WTC11 (cell line): Measurements from ENCODE around the gene TMEM198. TPM values are rescaled to one million over a fixed set of nuclear protein-coding genes. Genes with fewer than 3 reads are reported as not detected.

ENCODE experiments used
- ATAC-seq: fragments of 200-7000 bp; cut with Tn5 transposase; 2 replicates; pipeline ENCODE4 v1.10.0; 2021; ENCODE audit warnings: mild to moderate bottlenecking, moderate library complexity
- CTCF ChIA-PET: fragments of 300-600 bp; sonication (Branson Sonifier 250); formaldehyde crosslinking; loops from one replicate; lab custom pipeline; 2021; ENCODE audit warnings: antibody characterized with exemption; lab: Charles Lee
- POLR2A ChIA-PET: fragments of 350-600 bp; sonication (Branson Sonifier 250); formaldehyde crosslinking; loops from one replicate; lab custom pipeline; 2021; ENCODE audit warnings: antibody characterized with exemption; lab: Charles Lee
- DNase-seq: peaks from one replicate; pipeline ENCODE4 v3.0.0; 2021; ENCODE audit warnings: low spot score
- H3K27ac Mint-ChIP-seq: 2 replicates; pipeline ENCODE4 v1.8.0; 2021; ENCODE audit warnings: mixed read lengths
- H3K27me3 Mint-ChIP-seq: 2 replicates; pipeline ENCODE4 v1.8.0; 2021; ENCODE audit warnings: low read depth, mild to moderate bottlenecking, moderate library complexity, mixed read lengths
- H3K36me3 Mint-ChIP-seq: 2 replicates; pipeline ENCODE4 v1.8.0; 2021; ENCODE audit warnings: mixed read lengths
- H3K4me1 Mint-ChIP-seq: 2 replicates; pipeline ENCODE4 v1.8.0; 2022; ENCODE audit warnings: mixed read lengths
- H3K4me3 Mint-ChIP-seq: 2 replicates; pipeline ENCODE4 v1.8.0; 2021; ENCODE audit warnings: mild to moderate bottlenecking, moderate library complexity, mixed read lengths
- H3K9me3 Mint-ChIP-seq: 2 replicates; pipeline ENCODE4 v1.8.0; 2021; ENCODE audit warnings: mixed read lengths
- CBFB ChIP-seq: sonication (generic); formaldehyde crosslinking; IDR thresholded peaks from 2 replicates; pipeline ENCODE4 v1.8.1; 2022; ENCODE audit warnings: mild to moderate bottlenecking, low read depth, missing genetic modification reagents
- CREB1 ChIP-seq: sonication (generic); formaldehyde crosslinking; IDR thresholded peaks from 2 replicates; pipeline ENCODE4 v1.8.0; 2023; ENCODE audit warnings: mild to moderate bottlenecking, missing genetic modification reagents
- CREM ChIP-seq: sonication (generic); formaldehyde crosslinking; IDR thresholded peaks from 2 replicates; pipeline ENCODE4 v1.8.1; 2022; ENCODE audit warnings: mild to moderate bottlenecking, missing genetic modification reagents, moderate library complexity
- ESRRA ChIP-seq: sonication (generic); formaldehyde crosslinking; IDR thresholded peaks from 2 replicates; pipeline ENCODE4 v1.8.1; 2022; ENCODE audit warnings: mild to moderate bottlenecking, missing genetic modification reagents, borderline replicate concordance
- FOXJ3 ChIP-seq: sonication (generic); formaldehyde crosslinking; IDR thresholded peaks from 2 replicates; pipeline ENCODE4 v1.9.0; 2021; ENCODE audit warnings: missing genetic modification reagents, mild to moderate bottlenecking, borderline replicate concordance
- FOXK1 ChIP-seq: sonication (generic); formaldehyde crosslinking; IDR thresholded peaks from 2 replicates; pipeline ENCODE4 v1.8.0; 2022; ENCODE audit warnings: mild to moderate bottlenecking, moderate library complexity, missing genetic modification reagents
- FOXP1 ChIP-seq: sonication (generic); formaldehyde crosslinking; IDR thresholded peaks from 2 replicates; pipeline ENCODE4 v1.8.0; 2022; ENCODE audit warnings: missing genetic modification reagents, mild to moderate bottlenecking, moderate library complexity, borderline replicate concordance
- IRF2 ChIP-seq: sonication (generic); formaldehyde crosslinking; IDR thresholded peaks from 2 replicates; pipeline ENCODE4 v1.8.0; 2022; ENCODE audit warnings: low read depth, missing genetic modification reagents, borderline replicate concordance
- JAZF1 ChIP-seq: fragments of 250-450 bp; sonication (Bioruptor Pico); IDR thresholded peaks from 2 replicates; pipeline ENCODE4 v1.9.0; 2021; ENCODE audit warnings: moderate library complexity, mild to moderate bottlenecking, inconsistent platforms
- JUN ChIP-seq: sonication (generic); formaldehyde crosslinking; IDR thresholded peaks from 2 replicates; pipeline ENCODE4 v1.8.0; 2023; ENCODE audit warnings: mild to moderate bottlenecking, missing genetic modification reagents
- NFE2L1 ChIP-seq: sonication (generic); formaldehyde crosslinking; IDR thresholded peaks from 2 replicates; pipeline ENCODE4 v1.8.1; 2023; ENCODE audit warnings: missing genetic modification reagents
- NFYB ChIP-seq: sonication (generic); formaldehyde crosslinking; conservative IDR thresholded peaks from 2 replicates; pipeline ENCODE4 v1.8.0; 2022; ENCODE audit warnings: low read depth, missing genetic modification reagents
- OVOL2 ChIP-seq: fragments of 250-450 bp; sonication (Bioruptor Pico); IDR thresholded peaks from 2 replicates; pipeline ENCODE4 v1.9.0; 2021; ENCODE audit warnings: mild to moderate bottlenecking, borderline replicate concordance
- SOX15 ChIP-seq: fragments of 250-450 bp; sonication (Bioruptor Pico); IDR thresholded peaks from 2 replicates; pipeline ENCODE4 v1.9.0; 2021; ENCODE audit warnings: mild to moderate bottlenecking
- SP1 ChIP-seq: sonication (generic); formaldehyde crosslinking; conservative IDR thresholded peaks from 2 replicates; pipeline ENCODE4 v1.8.1; 2022; ENCODE audit warnings: missing genetic modification reagents
- TCF7 ChIP-seq: sonication (generic); formaldehyde crosslinking; IDR thresholded peaks from 2 replicates; pipeline ENCODE4 v1.8.0; 2022; ENCODE audit warnings: mild to moderate bottlenecking, low read depth, missing genetic modification reagents, moderate library complexity
- ZNF121 ChIP-seq: sonication (generic); formaldehyde crosslinking; IDR thresholded peaks from 2 replicates; pipeline ENCODE4 v1.8.0; 2023; ENCODE audit warnings: missing genetic modification reagents
- ZNF219 ChIP-seq: sonication (generic); formaldehyde crosslinking; IDR thresholded peaks from 2 replicates; pipeline ENCODE4 v1.8.0; 2023; ENCODE audit warnings: missing genetic modification reagents, mild to moderate bottlenecking, borderline replicate concordance
- ZNF232 ChIP-seq: sonication (generic); formaldehyde crosslinking; IDR thresholded peaks from 2 replicates; pipeline ENCODE4 v1.8.0; 2022; ENCODE audit warnings: mild to moderate bottlenecking, missing genetic modification reagents
- ZNF416 ChIP-seq: fragments of 250-450 bp; sonication (Bioruptor Pico); IDR thresholded peaks from 2 replicates; pipeline ENCODE4 v1.9.0; 2021; ENCODE audit warnings: mild to moderate bottlenecking, inconsistent platforms
- total RNA-seq: library from RNA; stranded (reverse); gene quantifications from 3 replicates; pipeline ENCODE4 v1.2.3, GENCODE V29; 2021
- TF ChIP-seq, protein P1 (sequence below): sonication (generic); formaldehyde crosslinking; IDR thresholded peaks from 2 replicates; pipeline ENCODE4 v1.8.1; 2022; ENCODE audit warnings: low read depth, missing genetic modification reagents, borderline replicate concordance
- TF ChIP-seq, protein P2 (sequence below): sonication (generic); formaldehyde crosslinking; IDR thresholded peaks from 2 replicates; pipeline ENCODE4 v1.8.1; 2023; ENCODE audit warnings: mild to moderate bottlenecking, missing genetic modification reagents, borderline replicate concordance
- TF ChIP-seq, protein P3 (sequence below): sonication (generic); formaldehyde crosslinking; IDR thresholded peaks from 2 replicates; pipeline ENCODE4 v1.8.0; 2023; ENCODE audit warnings: mild to moderate bottlenecking, missing genetic modification reagents
- TF ChIP-seq, protein P4 (sequence below): sonication (generic); formaldehyde crosslinking; IDR thresholded peaks from 2 replicates; pipeline ENCODE4 v1.8.0; 2022; ENCODE audit warnings: mild to moderate bottlenecking, missing genetic modification reagents

Gene TMEM198
- total RNA-seq, 1 experiment from 2014 or later = 7.1 TPM

- POLR2A ChIA-PET = no interaction called here
- peaks cover 3% of the 10 kb centered on the region; the same call in 1 of the 2 replicates for H3K9me3 Mint-ChIP-seq
- CTCF ChIA-PET = no interaction called here
- H3K27ac Mint-ChIP-seq = no peak overlapping the region
- no peak overlapping the region for H3K4me3 Mint-ChIP-seq
- TF ChIP-seq SOX15 (CRISPR knock-in tag) (no peak), ZNF219 (no peak), JUN (CRISPR knock-in tag) (no peak), CREB1 (CRISPR knock-in tag) (no peak), NFYB (CRISPR knock-in tag) (no peak), SP1 (CRISPR knock-in tag) (no peak), TCF7 (CRISPR knock-in tag) (no peak), IRF2 (CRISPR knock-in tag) (no peak), JAZF1 (CRISPR knock-in tag) (no peak), CBFB (CRISPR knock-in tag) (no peak), ESRRA (CRISPR knock-in tag) (no peak), CREM (CRISPR knock-in tag) (no peak), ZNF232 (CRISPR knock-in tag) (no peak), NFE2L1 (CRISPR knock-in tag) (no peak), OVOL2 (CRISPR knock-in tag) (no peak)
- TF ChIP-seq, protein P1, sequence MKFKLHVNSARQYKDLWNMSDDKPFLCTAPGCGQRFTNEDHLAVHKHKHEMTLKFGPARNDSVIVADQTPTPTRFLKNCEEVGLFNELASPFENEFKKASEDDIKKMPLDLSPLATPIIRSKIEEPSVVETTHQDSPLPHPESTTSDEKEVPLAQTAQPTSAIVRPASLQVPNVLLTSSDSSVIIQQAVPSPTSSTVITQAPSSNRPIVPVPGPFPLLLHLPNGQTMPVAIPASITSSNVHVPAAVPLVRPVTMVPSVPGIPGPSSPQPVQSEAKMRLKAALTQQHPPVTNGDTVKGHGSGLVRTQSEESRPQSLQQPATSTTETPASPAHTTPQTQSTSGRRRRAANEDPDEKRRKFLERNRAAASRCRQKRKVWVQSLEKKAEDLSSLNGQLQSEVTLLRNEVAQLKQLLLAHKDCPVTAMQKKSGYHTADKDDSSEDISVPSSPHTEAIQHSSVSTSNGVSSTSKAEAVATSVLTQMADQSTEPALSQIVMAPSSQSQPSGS = no peak
- TF ChIP-seq, protein P2, sequence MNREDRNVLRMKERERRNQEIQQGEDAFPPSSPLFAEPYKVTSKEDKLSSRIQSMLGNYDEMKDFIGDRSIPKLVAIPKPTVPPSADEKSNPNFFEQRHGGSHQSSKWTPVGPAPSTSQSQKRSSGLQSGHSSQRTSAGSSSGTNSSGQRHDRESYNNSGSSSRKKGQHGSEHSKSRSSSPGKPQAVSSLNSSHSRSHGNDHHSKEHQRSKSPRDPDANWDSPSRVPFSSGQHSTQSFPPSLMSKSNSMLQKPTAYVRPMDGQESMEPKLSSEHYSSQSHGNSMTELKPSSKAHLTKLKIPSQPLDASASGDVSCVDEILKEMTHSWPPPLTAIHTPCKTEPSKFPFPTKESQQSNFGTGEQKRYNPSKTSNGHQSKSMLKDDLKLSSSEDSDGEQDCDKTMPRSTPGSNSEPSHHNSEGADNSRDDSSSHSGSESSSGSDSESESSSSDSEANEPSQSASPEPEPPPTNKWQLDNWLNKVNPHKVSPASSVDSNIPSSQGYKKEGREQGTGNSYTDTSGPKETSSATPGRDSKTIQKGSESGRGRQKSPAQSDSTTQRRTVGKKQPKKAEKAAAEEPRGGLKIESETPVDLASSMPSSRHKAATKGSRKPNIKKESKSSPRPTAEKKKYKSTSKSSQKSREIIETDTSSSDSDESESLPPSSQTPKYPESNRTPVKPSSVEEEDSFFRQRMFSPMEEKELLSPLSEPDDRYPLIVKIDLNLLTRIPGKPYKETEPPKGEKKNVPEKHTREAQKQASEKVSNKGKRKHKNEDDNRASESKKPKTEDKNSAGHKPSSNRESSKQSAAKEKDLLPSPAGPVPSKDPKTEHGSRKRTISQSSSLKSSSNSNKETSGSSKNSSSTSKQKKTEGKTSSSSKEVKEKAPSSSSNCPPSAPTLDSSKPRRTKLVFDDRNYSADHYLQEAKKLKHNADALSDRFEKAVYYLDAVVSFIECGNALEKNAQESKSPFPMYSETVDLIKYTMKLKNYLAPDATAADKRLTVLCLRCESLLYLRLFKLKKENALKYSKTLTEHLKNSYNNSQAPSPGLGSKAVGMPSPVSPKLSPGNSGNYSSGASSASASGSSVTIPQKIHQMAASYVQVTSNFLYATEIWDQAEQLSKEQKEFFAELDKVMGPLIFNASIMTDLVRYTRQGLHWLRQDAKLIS (CRISPR knock-in tag) = no peak
- TF ChIP-seq, protein P3, sequence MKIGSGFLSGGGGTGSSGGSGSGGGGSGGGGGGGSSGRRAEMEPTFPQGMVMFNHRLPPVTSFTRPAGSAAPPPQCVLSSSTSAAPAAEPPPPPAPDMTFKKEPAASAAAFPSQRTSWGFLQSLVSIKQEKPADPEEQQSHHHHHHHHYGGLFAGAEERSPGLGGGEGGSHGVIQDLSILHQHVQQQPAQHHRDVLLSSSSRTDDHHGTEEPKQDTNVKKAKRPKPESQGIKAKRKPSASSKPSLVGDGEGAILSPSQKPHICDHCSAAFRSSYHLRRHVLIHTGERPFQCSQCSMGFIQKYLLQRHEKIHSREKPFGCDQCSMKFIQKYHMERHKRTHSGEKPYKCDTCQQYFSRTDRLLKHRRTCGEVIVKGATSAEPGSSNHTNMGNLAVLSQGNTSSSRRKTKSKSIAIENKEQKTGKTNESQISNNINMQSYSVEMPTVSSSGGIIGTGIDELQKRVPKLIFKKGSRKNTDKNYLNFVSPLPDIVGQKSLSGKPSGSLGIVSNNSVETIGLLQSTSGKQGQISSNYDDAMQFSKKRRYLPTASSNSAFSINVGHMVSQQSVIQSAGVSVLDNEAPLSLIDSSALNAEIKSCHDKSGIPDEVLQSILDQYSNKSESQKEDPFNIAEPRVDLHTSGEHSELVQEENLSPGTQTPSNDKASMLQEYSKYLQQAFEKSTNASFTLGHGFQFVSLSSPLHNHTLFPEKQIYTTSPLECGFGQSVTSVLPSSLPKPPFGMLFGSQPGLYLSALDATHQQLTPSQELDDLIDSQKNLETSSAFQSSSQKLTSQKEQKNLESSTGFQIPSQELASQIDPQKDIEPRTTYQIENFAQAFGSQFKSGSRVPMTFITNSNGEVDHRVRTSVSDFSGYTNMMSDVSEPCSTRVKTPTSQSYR (CRISPR knock-in tag) = no peak
- TF ChIP-seq, all 79 proteins: peak for 0
- ATAC-seq (no peak), DNase-seq (no peak)
- H3K4me1 Mint-ChIP-seq = peaks cover 27% of the 10 kb centered on the region
- peaks cover 6% of the 10 kb centered on the region; the same call in 1 of the 2 replicates for H3K27me3 Mint-ChIP-seq
- H3K36me3 Mint-ChIP-seq = no peaks in the 10 kb centered on the region
Observed at GRCh38 chr2:219593154-219593553, 49.3 kb downstream of the TMEM198 start.

GRCh38 chr2:219595256-219595655 lies 51.4 kb downstream of the TMEM198 start:
- POLR2A ChIA-PET = interaction anchor here (0.7 to 3.6 kb wide), 3 partner anchors 24 to 1790 kb away, joined by 4 to 24 read pairs (median 8); partner anchors contain the start of genes INHA and OBSL1
- DNase-seq (no peak), ATAC-seq (no peak)
- CTCF ChIA-PET = interaction anchor here (0.6 to 5.6 kb wide), 11 partner anchors 18 to 254 kb away, joined by 3 to 53 read pairs (median 4); partner anchors contain the start of genes INHA and OBSL1
- Mint-ChIP-seq H3K4me1 (peaks cover 36% of the 10 kb centered on the region), H3K4me3 (0 out of 2 replicates have a peak overlapping the region, but pooled peaks have one; percentile 10)
- TF ChIP-seq ZNF121 (CRISPR knock-in tag) = no peak
- TF ChIP-seq FOXK1 (CRISPR knock-in tag) = no peak
- TF ChIP-seq FOXP1 (CRISPR knock-in tag) = no peak
- no peak for TF ChIP-seq FOXJ3 (CRISPR knock-in tag)
- TF ChIP-seq, protein P4, sequence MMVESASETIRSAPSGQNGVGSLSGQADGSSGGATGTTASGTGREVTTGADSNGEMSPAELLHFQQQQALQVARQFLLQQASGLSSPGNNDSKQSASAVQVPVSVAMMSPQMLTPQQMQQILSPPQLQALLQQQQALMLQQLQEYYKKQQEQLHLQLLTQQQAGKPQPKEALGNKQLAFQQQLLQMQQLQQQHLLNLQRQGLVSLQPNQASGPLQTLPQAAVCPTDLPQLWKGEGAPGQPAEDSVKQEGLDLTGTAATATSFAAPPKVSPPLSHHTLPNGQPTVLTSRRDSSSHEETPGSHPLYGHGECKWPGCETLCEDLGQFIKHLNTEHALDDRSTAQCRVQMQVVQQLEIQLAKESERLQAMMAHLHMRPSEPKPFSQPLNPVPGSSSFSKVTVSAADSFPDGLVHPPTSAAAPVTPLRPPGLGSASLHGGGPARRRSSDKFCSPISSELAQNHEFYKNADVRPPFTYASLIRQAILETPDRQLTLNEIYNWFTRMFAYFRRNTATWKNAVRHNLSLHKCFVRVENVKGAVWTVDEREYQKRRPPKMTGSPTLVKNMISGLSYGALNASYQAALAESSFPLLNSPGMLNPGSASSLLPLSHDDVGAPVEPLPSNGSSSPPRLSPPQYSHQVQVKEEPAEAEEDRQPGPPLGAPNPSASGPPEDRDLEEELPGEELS (CRISPR knock-in tag) = no peak
- no peak for TF ChIP-seq ZNF416 (CRISPR knock-in tag)
- TF ChIP-seq, all 79 proteins: peak for 0
- Mint-ChIP-seq H3K9me3 (no peaks in the 10 kb centered on the region), H3K27me3 (peaks cover under 1% of the 10 kb centered on the region; the same call in 1 of the 2 replicates), H3K27ac (peak overlapping the region; percentile 90), H3K36me3 (no peaks in the 10 kb centered on the region)
